MM.1S (cell line): ENCODE measurements around the gene DAZAP1.

Experiments used
- EZH2 ChIP-seq: fragments of 300-600 bp; sonication (generic); optimal IDR thresholded peaks from 2 replicates; pipeline ENCODE3; 2017; ENCODE audit warnings: low read depth, mild to moderate bottlenecking, antibody characterized with exemption, low read length, mixed read lengths
- TF ChIP-seq, protein P1 (sequence below): fragments of 300-600 bp; sonication (generic); IDR thresholded peaks from 2 replicates; pipeline ENCODE4 v1.5.1; 2016; ENCODE audit warnings: antibody characterized with exemption, low read length, mixed read lengths

DNA sequence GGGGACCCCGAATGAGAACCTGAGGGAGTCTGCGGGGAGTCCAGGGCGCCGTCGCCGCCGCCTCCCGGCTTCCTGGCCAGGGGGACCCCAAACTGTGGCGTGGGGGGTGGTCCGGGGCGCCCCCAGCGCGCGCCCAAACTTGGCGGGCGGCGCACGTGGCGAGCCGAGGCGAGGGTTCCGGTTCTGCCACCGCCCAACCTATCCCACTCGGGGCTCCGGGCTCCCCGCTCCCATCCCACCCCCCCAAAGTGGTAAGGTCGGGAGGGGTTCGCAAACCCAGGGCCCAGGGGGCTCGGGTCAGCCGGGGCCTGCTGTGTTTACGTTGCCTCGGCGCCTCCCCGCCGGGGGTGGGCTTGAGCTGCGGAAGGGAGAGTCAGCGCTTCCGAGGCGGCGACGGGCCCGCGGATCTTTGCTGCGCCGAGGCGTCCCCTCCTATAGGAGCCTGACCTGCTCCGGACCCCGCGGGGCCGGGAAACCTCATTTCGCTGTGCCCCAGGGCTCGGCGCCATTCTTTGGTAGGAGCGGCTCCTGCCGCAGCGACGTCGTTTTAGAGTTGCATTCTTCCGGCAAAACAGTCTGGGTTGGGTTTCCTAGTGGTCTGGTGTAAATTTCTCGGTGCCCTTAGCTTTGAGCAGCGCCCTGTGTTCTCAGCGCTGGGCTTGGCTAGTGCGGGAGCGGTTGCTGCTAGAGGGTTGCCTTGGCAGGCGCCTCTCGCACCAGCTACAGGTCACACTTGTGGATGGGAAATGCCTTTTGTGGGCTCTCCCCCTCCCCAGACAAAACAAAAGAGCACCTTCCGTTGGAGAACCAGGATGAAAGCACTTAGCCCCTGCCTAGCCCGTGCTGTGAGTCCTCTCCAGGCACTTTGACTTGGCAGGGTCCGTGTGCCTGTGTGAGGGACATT is 1.2 kb downstream of the DAZAP1 start:
- TF ChIP-seq, protein P1, sequence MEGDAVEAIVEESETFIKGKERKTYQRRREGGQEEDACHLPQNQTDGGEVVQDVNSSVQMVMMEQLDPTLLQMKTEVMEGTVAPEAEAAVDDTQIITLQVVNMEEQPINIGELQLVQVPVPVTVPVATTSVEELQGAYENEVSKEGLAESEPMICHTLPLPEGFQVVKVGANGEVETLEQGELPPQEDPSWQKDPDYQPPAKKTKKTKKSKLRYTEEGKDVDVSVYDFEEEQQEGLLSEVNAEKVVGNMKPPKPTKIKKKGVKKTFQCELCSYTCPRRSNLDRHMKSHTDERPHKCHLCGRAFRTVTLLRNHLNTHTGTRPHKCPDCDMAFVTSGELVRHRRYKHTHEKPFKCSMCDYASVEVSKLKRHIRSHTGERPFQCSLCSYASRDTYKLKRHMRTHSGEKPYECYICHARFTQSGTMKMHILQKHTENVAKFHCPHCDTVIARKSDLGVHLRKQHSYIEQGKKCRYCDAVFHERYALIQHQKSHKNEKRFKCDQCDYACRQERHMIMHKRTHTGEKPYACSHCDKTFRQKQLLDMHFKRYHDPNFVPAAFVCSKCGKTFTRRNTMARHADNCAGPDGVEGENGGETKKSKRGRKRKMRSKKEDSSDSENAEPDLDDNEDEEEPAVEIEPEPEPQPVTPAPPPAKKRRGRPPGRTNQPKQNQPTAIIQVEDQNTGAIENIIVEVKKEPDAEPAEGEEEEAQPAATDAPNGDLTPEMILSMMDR = no peak
- TF ChIP-seq EZH2 = no peak
